Measurements from ENCODE around the gene DCLK1.

DNA sequence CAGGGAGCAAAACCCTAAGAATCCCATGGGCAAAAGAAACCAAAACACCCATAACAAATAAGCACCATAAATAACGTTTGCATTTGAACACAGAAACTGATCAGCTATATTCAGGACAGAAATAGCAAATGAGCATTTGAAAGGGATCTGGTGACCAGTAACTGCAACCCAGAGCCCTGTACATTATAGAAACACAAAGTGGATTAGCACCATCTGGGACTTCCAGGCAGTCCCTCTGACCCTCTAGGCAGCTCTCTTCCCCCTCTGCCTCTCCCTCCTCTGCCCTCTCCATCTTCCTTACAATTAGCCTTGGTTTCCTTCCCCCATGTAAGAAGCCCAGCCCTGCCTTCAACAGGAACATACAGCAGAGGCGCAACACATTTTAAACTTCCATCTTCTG, 215.0 kb downstream of the DCLK1 start:
- TF ChIP-seq, protein P1, sequence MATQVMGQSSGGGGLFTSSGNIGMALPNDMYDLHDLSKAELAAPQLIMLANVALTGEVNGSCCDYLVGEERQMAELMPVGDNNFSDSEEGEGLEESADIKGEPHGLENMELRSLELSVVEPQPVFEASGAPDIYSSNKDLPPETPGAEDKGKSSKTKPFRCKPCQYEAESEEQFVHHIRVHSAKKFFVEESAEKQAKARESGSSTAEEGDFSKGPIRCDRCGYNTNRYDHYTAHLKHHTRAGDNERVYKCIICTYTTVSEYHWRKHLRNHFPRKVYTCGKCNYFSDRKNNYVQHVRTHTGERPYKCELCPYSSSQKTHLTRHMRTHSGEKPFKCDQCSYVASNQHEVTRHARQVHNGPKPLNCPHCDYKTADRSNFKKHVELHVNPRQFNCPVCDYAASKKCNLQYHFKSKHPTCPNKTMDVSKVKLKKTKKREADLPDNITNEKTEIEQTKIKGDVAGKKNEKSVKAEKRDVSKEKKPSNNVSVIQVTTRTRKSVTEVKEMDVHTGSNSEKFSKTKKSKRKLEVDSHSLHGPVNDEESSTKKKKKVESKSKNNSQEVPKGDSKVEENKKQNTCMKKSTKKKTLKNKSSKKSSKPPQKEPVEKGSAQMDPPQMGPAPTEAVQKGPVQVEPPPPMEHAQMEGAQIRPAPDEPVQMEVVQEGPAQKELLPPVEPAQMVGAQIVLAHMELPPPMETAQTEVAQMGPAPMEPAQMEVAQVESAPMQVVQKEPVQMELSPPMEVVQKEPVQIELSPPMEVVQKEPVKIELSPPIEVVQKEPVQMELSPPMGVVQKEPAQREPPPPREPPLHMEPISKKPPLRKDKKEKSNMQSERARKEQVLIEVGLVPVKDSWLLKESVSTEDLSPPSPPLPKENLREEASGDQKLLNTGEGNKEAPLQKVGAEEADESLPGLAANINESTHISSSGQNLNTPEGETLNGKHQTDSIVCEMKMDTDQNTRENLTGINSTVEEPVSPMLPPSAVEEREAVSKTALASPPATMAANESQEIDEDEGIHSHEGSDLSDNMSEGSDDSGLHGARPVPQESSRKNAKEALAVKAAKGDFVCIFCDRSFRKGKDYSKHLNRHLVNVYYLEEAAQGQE (IDR thresholded peaks at IDR 0.05; ENCODE audit: insufficient read depth in 1 of 2, low read depth in 2 of 2, low read length in 2 of 2) = no peak
- TF ChIP-seq POLR2AphosphoS5 (IDR thresholded peaks at IDR 0.05; ENCODE audit: low read depth, low read length) = no peak
- no peak for TF ChIP-seq SIN3A (IDR thresholded peaks at IDR 0.05; ENCODE audit: borderline replicate concordance, insufficient read depth, low read length)
